GM23248 (cell line): ENCODE results near the gene ZBTB20.

Source experiments
- EZH2 ChIP-seq: fragments of 200-600 bp; sonication (generic); IDR thresholded peaks from 2 replicates; pipeline ENCODE4 v1.6.1; 2018; ENCODE audit warnings: antibody characterized with exemption, mild to moderate bottlenecking; ENCODE audit not compliant: insufficient read depth, poor library complexity, severe bottlenecking
- EZH2phosphoT487 ChIP-seq: fragments of 200-600 bp; sonication (generic); IDR thresholded peaks from 2 replicates; pipeline ENCODE4 v1.6.1; 2018; ENCODE audit warnings: antibody characterized with exemption, moderate library complexity, mild to moderate bottlenecking, low read depth; ENCODE audit not compliant: insufficient read depth

GRCh38 chr3:114496874-114497273 lies 650.2 kb downstream of the ZBTB20 start:
- TF ChIP-seq EZH2 (no peak), EZH2phosphoT487 (no peak)
